ENCODE results near the gene PLXDC2.

Gene PLXDC2

DNA sequence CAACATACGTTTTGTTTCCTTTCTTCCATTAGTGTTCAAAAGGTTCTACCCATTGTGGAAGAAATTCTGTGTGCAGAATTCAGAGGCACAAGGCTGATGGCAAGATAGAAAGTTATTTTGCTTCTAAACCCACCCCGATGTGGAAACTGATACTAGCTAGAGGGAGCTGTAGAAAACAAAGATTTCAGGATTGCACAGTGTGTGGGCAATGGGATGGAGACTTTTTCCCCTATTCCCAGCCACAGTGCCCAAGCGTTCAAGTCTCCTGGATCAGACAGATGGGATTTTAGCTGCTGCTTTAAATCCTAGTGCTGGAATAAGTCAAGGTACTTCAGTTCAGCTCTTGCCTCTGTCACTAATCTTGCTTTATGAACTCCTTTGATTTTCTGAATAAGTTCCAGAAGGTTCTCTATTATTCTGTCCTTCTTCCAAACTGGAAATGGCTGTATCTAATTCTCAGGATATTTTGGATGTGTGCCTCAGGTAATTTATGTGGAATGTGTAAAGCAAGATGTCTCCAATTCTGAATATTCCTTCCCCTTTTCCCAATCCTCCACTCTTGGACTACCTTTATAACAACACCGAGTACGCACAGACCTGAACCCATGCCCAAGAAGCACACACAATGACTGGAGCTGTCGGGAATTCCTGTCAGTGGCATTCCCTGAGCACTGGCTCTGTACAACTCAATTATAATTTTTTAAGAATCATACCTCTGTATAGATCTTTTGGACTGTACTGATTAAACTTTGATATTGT, 473.0 kb downstream of the PLXDC2 start:
- no peak for DNase-seq

DNA sequence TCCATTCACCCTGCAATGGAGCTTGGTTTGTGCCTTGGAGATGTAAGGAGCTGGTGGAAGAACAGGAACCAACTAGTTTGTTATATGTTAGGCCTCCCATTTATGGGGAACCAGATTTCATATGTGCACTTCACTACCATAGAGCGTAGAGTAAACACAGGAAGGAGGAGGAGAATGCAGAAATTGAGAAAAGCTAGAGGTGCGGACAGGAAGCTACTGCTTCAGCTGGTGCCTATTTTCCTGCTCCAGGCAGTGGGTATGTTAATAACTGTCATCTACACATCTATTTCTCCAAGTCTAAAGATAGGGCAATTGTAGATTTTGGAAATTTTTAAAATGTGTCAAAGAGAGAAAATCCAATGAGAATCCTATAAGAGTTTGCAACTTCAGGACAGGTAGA, 482.2 kb downstream of the PLXDC2 start:
- no peak for DNase-seq

DNA sequence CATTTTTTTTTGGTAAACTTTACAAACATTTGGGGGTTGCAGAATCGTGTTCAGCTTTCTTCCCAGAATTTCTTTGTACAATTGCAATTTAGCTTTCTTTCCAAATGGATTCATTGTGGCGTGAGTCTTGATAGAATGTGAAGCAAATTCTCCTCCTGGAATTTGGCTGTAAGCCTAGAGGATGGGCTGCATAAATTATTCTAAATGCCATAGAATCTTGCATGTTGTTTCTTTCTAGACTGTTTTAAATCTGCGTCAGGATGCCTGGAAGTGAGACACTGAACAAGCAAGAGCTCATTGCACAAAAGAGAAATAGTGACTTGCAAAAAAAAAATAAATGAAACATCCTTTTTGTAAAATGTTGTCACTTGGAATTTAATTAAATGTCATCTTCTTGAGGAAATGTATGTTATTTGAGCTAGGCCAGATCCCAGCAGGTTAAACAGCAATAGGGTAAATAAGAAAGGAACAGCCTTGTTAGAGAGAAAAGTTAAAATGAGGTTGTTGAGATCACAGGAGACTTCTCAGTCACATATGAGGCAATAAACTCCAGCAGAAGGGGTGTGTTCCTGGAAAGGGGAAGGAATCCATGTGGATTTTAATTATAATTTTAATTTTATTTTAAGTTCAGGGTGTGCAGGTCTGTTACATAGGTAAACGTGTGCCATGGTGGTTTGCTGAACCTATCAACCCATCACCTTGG, 483.0 kb downstream of the PLXDC2 start:
- no peak for DNase-seq

DNA sequence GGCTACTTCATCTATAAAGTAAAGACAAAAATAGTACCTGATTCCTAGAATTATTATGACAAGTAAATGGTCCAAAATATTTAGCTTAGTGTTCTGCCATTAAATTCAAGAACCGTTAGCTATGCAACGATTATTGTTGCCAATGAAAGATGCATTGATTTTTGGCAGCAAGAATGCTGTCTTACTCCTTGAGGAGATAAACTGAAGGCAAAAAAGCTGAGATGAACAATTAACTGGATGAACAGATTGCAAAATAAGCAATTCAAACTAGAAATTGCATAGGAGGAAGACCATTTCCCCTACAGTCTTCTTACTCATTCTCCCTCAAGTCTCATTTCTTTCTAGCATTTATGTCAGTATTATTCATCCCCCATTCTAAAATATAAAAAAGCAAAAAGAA, 484.5 kb downstream of the PLXDC2 start:
- DNase-seq, result no peak

DNA sequence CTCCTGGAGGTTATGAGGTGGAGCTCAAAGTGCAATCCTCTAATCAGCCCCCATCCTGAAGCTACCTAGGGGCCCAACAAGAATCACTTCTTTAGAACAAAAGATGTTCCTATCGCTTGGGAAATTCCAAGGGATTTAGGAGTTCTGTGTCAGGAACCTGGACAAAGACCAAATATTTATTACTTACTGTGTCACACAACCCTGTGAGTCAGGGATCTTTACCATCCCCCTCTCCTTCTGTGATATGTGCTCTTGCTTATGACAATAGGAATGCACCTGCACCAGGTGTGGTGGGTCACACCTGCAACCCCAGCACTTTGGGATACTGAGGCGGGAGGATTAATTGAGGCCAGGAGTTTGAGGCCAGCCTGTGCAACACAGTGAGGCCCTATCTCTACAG, 485.8 kb downstream of the PLXDC2 start:
- DNase-seq, result no peak

DNA sequence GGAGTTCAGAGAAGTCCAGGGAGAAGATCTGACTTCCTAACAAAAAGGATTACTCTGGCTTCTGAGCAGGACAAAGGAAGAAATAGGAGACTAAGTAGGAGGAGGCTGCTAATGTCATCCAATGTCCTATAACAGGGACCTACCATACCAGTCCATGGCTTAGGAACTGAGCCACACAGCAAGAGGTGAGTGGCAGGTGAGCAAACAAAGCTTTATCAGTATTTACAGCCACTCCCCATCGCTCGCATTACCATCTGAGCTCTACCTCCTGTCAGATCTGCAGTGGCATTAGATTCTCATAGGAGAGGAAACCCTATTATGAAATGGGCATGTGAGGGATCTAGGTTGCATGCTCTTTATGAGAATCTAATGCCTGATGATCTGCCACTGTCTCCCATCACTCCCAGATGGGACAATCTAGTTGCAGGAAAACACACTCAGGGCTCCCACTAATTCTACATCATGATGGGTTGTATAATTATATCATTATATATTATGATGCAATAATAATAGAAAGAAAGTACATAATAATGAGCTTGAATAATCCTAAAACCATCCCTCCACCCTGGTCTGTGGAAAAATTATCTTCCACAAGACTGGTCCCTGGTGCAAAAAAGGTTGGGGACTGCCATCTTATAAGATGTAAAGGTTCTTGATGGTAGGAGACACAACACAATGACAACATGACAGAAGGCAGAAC, 487.4 kb downstream of the PLXDC2 start:
- DNase-seq, result no peak

DNA sequence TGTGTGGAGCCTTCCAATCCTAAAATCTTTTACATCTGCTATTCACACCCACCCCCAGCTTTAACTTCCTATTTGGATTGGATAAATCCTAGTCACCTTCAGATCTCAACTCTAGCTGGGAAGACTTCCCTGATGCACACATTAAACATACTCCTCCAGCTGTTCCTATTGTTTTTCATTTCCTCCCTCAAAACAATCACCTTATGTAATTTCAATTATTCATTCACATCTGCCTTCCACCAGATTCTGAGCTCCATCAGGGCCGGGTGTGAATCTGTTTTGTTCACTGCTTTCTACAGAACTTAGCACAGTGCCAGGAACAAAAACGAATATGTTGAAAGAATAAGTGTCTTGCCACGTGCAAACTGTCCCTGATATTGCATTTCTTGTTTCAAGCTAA, 497.4 kb downstream of the PLXDC2 start:
- DNase-seq, result no peak

DNA sequence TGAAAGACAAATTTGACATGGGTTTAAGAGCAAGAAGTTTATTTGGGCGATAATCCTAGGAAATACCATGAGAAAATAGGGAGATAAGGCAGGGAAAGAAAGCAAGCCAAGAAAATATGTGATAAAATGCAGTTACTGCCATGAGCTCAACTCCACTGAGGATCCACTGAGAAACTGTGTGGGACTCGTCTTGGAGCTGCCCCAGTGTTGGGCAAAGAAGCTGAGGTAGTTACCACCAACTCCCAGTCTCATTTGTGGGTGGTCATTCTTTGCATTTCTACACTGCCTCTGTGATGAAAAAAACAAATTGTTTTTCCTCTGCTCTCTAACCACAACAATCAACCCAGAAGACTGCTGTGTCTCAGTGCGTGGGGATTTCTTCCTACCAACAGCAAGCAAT, 498.2 kb downstream of the PLXDC2 start:
- DNase-seq, result no peak

DNA sequence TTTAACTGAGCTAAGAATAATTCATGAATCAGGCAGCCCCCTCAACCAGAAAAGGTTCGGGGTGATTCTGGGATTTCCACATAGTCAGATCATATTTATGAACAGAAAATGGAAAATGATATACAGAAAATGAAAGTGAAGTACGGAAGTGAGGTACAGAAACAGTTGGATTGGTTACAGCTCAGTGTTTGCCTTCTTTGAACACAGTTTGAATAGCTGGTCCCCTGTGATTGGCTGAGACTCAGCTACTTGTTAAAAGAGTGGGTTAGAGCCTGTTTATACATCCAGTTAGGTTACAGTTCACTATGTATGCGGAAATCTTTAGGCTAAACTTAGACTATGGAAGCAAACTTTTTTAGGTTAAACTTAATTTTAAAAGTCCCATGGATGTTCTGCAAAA, 511.7 kb downstream of the PLXDC2 start:
- no peak for DNase-seq

DNA sequence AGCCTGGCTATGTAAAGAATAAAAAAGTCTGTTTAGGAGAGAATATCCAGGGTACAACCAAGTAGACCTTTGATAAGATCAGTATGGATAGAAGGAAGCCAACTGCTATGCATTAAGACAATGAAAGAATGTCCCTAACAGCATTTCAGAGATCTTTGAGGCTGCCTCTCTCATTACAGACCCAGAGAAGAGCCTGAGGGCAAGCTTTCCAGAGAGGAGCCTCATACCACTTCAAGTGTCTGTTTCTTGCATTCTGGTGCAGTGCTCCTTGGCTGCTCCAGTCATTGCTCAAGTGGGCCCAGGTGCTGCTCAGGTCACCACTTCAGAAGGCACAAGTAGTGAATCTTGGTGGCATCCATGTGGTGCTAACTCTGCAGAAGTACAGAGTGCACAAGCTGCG, 514.0 kb downstream of the PLXDC2 start:
- no peak for DNase-seq

DNA sequence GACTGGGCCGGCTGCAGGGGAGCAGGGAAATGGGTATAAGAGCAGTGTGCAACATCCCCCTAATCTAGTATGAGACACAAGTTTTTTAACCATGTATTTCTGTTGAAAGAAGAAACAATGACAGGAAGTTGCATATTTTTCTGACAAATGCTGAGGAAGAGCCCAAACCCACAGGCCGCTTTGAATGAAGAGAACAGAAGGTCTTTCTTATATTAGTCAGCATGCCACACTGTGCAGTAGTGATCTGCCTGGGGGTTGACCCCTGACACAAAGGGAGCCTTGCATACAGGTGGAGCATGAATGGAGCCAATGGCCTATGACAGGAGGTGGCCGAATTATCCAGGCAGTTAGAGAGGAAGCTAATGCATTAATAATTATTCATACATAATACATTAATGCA, 518.3 kb downstream of the PLXDC2 start:
- DNase-seq, result no peak

All from activated CD4-positive, alpha-beta T cell treated with anti-CD3 and anti-CD28 coated beads, Interleukin-2, amount 50 U/mL, for 4 hours (primary cell).